Hematopoietic multipotent progenitor cell treated with erythropoietin and hydrocortisone succinate and interleukin-3 and kit ligand, for 15 days (in vitro differentiated cells): ENCODE data around the gene BRINP1.

Source experiments
- DNase-seq: peaks from one replicate; pipeline ENCODE4 v3.0.0-alpha.2; 2015; ENCODE audit warnings: low spot score

The BRINP1 gene

DNA sequence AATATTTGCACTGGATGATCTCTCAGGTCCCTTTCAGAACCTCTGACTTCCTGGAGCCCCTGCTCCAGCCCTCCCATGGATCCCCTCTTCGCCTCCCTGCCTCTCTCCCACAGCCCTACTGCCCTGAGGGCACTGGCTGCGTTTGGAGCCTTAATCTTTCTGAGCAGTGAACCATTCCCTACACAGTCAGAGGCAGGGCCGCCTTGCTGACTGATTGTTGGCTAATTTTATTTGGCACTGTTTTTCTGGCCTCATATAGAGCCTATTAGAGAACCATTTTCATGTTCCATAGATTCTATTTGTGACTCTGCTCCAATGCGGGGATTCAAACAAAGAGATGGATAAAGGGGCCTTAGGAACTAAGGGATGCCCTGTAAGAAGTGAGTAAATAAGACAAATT is 91.1 kb downstream of the BRINP1 start:
- no peak for DNase-seq

DNA sequence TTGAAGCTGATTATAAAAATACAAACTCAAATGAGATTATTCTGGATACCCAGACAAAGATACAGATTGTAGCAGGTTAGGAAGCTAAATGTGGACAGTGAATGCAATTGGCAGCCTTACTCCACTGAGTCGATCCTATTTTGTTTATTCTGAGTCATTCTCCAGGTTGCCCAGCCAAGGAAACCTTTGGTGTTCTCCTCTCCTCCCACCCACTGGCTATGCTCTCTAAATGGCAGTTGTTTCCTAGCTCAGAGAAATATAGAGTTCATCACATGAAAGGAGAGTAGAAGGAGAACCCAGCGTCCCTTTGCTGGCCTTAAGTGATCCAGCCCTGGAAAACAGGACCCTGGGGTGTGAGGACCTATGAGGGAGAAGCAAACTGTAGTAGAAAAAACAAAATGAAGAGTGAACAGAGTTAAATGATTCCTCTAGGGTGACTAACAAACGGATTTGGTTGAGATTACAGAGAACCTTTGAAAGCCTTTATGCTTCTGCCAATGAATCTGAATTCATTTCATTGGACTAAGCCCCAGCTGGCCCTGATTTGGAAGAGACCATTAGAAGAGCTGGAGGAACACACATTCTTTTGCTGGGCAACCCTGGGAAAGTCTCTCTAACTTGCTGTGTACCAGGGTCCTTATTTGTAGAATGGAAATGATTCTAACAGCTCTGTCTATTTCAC is 95.1 kb downstream of the BRINP1 start:
- DNase-seq = no peak

DNA sequence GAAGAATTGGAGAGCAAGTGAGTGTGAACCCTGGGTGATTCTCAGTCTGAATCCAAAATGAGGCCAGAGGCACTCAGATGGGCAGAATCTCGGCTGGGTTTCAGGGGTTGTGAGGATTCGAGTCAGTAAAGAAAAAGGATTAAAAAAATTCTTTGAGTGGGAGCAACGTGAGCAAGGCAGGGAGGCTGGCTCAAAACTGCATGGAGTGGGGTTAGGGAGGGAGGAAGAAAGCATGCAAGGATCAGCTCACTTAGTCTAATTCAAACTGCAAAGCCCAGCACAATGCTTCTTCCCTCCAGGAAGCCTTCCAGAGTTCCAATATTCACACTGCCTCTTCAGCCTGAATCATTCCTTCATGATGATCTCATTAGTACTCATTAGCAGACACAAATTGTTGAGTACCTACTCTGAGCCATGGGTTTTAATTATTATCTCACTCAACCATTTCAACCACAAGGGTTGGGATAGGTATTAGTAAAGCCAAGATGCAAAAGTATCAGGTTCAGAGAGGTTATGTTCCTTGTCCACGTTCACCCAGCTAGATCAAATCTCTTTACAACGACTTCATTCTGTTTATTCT is 95.8 kb downstream of the BRINP1 start:
- no peak for DNase-seq

DNA sequence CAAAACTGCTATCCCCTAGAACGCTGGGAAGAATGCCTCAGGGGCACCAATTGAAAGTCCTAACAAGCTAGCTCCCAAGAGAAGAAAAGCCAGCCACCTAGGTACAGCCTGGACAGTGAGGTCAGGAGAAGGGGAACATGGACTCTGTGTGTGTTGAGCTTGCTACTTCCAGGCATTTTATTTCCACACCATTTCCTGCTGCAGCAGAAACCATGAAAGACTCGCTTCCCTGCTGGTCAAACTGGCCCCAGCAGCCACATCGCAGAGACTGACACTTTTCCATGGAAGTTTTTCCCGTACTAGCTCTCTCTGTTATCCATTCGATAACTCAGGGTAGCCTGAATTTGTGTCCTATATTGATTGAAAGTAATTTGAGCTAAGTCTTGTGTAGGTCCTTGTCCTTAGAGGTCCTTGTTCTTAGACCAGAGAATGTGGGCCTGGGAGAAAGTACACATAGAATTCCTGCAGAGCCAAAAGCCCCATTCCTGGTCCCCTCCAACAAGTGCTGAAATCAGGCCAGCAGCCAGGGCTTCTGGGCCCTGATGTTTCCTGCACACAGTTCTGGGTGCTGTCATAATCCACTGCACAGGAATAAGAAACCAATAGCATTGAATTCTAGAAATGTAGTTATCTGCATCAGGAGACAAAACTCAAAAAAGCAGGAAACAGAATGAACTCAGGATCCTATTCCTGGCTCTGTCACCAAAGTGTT is 96.6 kb downstream of the BRINP1 start:
- DNase-seq = no peak

DNA sequence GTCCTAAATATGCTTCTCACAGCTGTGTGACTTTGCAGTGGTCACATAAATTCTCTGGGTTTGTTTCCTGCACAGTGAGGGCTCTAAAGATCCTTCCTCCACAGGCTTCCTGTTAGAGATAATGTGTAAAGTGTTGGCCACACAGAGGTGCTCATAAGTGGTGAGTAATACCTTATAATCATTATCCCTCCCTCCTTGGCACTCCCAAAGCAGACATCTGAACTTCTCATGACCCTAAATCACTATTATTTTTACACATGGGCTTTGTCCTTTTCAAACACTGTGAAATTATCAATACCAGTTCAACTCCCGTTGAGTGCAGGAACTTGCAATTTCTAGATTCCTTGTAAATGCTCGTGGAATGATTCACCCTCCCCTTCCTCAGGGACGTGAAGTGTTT is 100.2 kb downstream of the BRINP1 start:
- DNase-seq = no peak

DNA sequence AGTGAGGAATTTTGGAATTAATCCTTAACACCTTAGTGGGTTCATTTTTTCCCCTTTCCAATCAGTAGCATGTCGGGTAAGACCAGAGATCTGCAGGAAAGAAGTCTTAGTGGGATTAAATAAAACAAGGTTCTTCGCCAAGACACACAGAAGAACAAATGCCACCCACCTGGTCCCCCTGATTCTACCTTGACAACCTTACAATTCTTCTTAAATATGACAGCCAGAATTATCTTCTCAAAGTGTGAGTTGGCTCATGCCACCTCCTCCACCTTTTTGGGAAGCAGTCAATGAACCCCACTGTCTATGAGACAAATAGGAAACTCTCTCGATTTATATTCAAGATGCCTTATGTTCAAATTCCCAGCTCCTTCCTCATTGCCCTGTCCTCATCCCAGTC is 105.1 kb downstream of the BRINP1 start:
- no peak for DNase-seq

DNA sequence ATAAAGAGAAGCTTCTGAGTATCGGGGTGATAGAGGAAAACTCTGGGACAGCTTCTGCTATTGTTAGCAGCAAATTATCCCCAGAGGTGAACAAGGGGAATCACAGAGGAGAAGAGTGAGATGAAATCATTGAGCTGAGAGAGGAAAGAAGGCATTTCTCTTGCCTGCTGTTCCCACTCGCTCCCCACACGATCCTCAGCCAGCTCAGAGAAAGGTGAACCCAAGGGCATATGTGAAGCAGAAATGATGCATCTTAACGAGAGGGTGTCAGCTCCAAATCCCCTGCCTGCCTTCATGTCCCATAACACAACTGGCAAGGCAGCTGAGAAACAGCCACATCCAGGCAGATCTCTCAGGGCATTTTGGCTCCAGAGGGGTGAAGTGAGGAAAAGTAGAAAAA is 111.6 kb downstream of the BRINP1 start:
- DNase-seq = no peak

DNA sequence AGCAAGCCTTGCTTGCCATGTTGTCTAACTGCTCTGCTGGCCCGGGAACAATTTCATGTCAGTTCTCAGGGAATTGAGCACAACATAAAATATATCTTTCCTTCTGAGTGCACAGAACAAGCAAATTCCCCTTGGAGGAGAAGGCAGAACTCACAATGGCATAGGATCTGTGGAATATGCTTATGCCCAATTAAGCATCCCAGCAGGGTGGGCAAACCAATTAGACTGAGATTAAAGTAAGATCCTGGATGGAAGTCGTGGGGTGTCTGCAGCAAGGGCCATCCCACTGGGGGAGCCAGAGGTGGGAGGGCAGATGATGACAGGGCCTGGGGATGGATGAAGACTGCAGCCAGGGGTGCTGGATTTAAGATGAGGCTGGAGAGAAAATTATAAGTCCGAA is 114.1 kb downstream of the BRINP1 start:
- no peak for DNase-seq

DNA sequence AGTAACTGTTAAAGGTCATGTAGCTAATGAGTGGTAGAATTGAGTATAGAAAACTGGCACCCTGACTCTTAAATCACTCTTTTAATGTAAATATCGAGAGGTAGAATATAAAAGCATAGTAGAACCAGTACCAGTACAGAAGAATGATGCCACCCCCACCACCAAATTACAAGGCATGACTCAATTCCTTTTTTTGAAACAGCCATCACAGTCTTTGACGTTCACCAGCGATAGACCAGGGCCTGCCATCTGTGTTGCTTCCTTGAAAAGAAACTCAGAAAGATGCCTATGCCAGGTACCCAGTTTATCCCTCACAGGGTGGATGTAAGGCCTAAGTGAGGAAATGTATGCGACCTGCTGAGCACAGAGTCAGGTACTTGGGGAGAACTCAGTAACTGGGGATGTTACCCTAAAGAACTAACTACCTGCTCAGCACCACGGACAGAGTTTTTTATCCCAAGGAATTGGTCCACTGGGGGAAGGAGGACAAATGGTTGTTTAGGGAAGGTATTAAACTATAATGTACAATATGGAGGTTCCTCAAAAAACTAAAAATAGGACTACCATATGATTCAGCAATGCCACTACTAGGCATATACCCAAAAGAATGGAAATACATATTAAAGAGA is 116.5 kb downstream of the BRINP1 start:
- DNase-seq = no peak

DNA sequence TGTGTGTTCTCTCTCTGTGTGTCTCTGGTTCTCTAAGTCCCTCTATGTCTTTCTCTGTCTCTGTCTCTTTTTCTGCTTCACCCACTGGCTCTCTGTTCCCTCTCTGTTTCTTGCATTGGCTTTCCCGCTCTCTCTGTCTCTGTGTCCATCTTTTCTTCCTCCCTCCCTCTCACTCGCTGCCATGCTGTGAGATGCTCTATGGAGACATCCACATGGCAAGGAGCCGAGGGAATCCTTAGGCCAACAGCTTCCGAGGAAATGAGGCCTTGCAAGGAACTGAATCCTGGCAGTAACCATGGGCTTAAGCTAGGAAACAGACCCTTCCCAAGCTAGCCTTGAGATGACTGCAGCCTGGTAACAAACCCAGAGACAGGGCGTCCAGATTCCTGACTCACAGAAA is 117.3 kb downstream of the BRINP1 start:
- DNase-seq = no peak

DNA sequence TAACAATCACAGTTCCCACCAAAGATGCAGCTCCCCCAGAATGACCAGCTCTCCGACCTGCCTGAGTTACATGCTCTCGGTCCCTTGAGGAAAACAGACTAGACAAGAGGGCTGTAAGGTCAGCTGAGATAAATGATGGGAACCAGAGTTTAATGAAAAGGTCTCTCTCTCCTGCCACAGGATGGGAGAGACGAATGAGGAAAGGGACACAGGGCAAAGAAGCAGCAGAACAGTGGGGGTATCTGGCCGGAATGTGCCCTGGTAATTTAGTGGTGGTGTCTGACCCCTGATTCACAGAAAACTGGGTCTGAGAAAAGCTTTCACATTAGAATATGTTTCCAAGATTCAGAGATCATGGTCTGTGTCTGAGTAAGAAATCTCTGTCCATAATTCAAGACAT is 118.5 kb downstream of the BRINP1 start:
- no peak for DNase-seq

DNA sequence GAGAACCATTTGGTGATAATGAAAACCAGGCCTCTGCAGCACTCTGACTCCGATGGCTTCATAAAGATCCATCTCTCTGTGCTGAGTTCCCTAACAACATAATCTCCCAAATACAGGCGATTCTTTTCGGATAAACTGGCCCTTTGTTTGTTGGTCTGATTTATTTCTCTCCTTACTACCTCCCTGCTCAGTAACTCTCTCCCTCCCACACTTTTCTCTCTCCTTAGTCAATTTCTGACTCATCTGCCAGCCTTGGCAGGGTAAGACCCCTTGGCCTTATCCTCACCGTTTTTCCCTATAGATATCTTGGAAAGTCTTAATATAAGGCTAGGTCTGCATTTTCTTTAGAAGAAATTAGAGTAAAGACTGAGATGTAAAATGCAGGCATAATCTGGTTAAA is 128.7 kb downstream of the BRINP1 start:
- DNase-seq = no peak

DNA sequence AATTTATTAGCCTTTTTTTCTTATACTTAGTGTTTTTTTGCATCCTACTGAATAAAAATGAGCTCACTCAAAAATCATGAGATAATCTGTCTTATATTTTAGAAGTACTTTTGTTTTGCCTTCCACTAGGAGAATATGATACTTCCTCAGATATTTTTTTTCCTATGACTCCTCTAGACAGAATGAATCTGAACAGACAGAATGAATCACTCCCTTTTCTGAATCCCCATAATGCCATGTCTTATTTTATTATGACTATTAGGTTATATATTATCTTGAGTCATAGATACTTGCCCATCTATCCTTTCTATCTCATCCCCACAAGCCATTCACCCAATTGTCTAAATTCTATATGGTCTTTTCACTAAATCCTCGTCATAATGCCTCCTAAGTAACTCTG is 134.6 kb downstream of the BRINP1 start:
- DNase-seq = no peak

DNA sequence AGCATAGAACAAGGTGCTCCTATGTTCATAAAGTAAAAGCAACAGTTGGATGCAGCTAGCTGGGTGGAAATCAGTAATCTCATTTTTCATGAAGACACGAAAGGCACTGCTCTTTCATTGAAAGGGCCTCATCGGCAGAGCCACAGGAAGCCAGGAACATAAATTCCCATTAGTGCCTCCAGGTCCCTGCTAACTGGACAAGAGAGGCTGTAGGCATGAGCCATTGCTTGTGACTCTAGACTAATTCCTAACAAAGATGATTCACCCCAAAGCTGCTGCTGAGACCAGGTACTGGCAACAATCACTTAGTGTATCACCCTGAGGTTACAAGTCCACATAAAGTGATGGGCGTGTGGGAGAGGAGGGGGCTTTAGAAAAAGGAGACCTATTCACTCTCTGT is 141.8 kb downstream of the BRINP1 start:
- no peak for DNase-seq

DNA sequence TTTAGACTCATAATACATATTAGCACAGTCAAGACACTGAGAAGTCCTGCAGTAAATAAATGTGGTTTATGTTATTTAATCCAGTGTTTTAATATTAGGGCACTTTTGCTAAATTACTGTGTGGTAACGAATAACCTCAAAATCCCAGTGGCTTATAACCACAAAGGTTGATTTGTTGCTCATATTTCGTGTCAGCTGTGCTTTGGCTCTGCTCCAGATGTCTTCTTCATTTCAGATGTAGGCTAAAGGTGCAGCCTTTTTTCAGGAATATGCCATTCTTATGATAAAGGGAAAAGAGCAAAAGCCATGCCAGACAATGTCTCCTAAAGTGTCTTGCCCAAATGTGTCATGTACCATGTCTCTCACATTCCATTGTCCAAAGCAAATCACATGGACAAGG is 144.8 kb downstream of the BRINP1 start:
- no peak for DNase-seq

DNA sequence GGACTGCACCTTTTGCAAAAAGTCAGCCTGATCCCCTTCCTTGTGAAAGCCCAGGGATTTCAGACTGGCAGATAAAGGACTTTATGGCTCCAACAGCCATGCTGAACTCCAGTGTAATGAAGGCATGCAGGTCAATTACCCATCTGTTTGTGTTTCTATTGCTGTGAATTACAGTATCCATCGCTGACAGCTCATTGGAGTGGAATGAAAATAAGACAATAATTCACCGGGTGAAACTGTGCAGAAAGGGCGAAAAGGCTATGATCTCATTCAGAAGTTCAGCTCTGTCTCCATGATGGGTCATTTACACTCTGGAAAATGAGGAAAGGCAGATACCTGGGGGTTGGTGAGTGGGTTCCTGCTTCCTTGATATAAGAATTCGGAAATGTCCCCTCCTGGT is 148.0 kb downstream of the BRINP1 start:
- no peak for DNase-seq

DNA sequence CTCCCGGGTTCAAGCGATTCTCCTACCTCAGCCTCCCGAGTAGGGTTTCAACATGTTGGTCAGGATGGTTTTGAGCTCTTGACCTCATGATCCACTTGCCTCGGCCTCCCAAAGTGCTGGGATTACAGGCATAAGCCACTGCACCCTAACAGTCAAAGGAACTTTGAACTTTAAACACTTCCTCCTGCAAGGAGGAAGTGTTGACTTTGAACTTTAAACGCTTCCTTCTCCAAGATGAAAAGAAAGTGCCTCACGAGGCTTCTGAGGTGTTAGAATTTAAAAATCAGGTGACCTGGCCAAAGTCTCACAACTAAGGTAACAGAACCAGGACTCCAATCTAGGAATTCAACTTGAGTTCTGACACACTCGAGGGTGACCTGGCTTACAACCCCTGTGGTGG is 150.9 kb downstream of the BRINP1 start:
- DNase-seq = no peak

DNA sequence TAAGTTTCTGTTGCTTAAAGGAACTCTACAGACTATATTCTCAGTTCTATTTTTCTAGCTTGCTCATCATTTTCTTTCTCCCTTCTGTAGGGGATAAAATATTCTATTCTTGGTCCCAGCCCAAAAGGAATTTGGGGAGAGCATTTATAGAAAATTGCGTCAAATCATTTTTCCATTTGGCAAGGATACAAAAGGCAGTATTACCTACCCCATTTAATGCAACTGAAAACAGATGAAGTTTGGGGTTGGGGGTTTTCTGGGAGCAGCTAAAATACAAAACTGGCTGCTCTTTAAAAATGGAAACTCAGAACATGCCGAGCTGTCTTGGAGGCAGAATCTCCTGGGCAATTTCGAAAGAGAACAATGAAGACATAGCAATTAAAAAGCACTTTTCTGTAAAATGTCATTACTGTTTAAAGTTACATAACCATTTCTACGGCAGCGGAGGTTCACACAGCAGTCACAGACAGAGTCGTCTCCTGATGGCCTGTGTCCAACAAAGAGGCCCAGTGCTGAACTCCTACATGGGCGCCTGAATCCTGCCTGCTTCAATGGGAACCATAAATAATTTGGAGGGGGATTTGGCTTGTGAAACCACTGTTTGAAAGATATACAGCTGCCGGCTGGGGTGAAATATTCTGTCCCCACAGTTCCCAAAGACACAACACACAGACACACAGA is 152.4 kb downstream of the BRINP1 start:
- DNase-seq = no peak

DNA sequence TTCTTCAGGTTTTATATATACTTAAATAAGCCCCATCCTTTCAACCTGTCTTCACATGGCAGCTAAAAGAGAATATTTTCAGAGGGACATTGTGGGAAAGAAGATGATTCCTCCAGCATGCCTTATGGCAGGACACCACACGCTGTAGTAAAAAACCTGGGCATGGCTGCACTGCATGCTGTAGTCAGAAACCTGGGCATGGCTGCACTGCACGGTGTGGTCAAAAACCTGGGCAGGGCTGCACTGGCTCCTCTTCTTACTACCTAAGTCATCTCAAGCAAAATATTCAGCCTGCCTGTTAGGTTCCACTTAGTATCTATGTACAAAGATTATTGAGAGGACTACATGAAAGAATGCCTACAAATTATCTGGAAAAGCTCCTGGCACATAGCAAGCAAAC is 153.6 kb downstream of the BRINP1 start:
- no peak for DNase-seq

DNA sequence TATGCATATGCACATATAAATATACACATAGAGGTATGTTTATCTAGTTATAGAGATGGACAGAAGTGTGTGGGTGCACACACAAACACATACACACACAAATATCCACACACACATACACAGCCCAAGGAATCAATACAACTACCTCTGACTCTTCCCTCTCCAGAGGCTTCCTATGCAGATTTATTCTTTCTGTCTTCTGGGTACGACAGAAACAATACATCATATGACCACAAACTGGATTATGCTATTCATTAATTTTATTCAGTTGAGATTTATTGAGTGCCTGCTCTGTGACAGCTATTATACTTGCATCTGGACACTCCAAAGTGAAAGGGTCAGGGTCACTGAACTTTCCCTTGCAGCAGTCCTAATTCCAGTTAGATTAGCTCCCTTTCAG is 155.8 kb downstream of the BRINP1 start:
- no peak for DNase-seq

DNA sequence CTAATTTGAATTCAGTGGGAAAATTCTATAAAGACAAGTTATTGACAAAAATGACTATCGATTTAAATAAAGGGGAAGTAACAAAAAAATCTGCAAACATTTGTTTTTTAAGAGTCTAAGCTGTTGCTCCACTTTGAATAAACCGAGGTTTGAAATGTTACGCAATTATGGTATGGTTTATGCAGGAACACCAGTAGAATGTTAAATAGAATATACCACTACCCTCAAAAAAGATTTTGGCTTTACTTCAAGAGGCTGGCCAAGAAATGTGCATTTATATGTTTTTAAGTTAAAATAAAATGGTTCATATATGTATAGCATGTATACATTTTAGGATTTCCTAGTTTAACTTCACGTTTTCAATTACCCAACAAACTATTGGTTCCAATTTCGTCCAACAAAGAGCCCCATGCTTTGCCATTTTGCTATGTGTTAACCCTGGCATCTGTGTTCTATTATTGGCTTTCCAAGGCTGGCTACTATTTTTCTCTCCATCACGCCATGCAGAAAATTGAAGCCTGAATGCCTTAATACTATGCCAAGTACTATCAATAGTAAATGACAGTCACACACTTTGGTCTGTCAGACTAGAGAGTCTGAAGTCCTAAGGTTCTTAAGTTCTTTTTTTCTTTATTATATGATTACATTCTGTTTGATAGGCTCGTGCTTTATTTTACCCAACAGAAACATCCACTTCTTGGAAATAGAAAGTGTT is 171.2 kb downstream of the BRINP1 start:
- no peak for DNase-seq

DNA sequence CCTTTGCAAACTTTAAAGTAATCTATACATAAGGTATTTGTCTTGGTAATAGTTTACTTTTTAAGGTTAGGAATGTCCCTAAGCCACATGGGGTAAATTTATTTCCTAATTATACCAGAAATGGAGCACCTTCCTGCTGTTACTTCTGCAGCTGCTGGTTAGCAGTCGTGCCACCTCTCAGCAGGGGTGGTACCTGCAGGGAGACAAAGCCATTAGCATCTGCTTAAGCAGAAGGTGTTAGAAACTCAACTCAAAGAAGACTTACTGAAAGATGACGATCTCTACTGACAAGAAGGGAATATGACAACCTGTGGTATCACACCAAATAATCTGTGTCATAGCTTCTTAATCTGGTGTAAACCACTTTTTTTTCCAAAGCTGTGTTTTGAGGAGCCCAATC is 173.7 kb downstream of the BRINP1 start:
- DNase-seq = no peak
